Cardiac muscle cell (in vitro differentiated cells and primary cell): ENCODE results near the gene TRIM15. TPM values are rescaled to one million over a fixed set of nuclear protein-coding genes. Genes with fewer than 3 reads are reported as not detected.

Experiments used
- DNase-seq, 2 donors: peaks; one replicate each; pipeline versions ENCODE4 v3.0.0 to v3.0.0-alpha.2; 2010 to 2017; ENCODE audit warnings: low read depth in 1 of 2, low spot score in 1 of 2
- H3K27ac ChIP-seq: fragments of 200-600 bp; sonication (generic); 2 replicates; pipeline ENCODE4 v1.5.1; 2016
- H3K27me3 ChIP-seq: fragments of 200-600 bp; sonication (generic); 2 replicates; pipeline ENCODE4 v1.6.0; 2016; ENCODE audit warnings: control low read depth
- H3K36me3 ChIP-seq: fragments of 200-600 bp; sonication (generic); 2 replicates; pipeline ENCODE4 v1.5.1; 2016; ENCODE audit warnings: control low read depth
- H3K4me1 ChIP-seq: fragments of 200-600 bp; sonication (generic); 2 replicates; pipeline ENCODE4 v1.8.1; 2017; ENCODE audit warnings: low read depth, mild to moderate bottlenecking, mixed run types
- H3K4me3 ChIP-seq: fragments of 200-600 bp; sonication (generic); 2 replicates; pipeline ENCODE4 v1.5.1; 2016; ENCODE audit warnings: mild to moderate bottlenecking
- H3K9me3 ChIP-seq: fragments of 200-600 bp; sonication (generic); 2 replicates; pipeline ENCODE4 v1.5.1; 2017; ENCODE audit warnings: low read depth, mild to moderate bottlenecking, control low read depth
- polyA plus RNA-seq: library from polyadenylated mRNA; unstranded; fragments of >200 nt; fragmentation: Nextera tagmentation; extraction: Ambion mirVana; gene quantifications from 2 replicates; pipeline ENCODE4 v1.2.1, GENCODE V29; 2016
- total RNA-seq: library from RNA; depleted of rRNA; stranded (reverse); fragments of >200 nt; gene quantifications from 2 replicates; pipeline ENCODE4 v1.2.3, GENCODE V29; 2016
- TF ChIP-seq, protein P1 (sequence below): IDR thresholded peaks from 2 replicates; pipeline ENCODE4 v1.5.1; 2012; ENCODE audit warnings: low read depth, mild to moderate bottlenecking, low read length

The TRIM15 gene
- total and polyA plus RNA-seq, 2 experiments from 2014 or later, result not detected

- Histone ChIP-seq H3K36me3 (no peaks in the 10 kb centered on the region), H3K4me3 (no peak overlapping the region), H3K27me3 (no peaks in the 10 kb centered on the region), H3K9me3 (no peaks in the 10 kb centered on the region), H3K4me1 (no peaks in the 10 kb centered on the region), H3K27ac (no peak overlapping the region)
- DNase-seq, result no peak
- TF ChIP-seq, protein P1, sequence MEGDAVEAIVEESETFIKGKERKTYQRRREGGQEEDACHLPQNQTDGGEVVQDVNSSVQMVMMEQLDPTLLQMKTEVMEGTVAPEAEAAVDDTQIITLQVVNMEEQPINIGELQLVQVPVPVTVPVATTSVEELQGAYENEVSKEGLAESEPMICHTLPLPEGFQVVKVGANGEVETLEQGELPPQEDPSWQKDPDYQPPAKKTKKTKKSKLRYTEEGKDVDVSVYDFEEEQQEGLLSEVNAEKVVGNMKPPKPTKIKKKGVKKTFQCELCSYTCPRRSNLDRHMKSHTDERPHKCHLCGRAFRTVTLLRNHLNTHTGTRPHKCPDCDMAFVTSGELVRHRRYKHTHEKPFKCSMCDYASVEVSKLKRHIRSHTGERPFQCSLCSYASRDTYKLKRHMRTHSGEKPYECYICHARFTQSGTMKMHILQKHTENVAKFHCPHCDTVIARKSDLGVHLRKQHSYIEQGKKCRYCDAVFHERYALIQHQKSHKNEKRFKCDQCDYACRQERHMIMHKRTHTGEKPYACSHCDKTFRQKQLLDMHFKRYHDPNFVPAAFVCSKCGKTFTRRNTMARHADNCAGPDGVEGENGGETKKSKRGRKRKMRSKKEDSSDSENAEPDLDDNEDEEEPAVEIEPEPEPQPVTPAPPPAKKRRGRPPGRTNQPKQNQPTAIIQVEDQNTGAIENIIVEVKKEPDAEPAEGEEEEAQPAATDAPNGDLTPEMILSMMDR, result no peak
Measured at GRCh38 chr6:30194797-30195690, 31.7 kb downstream of the TRIM15 start.

GRCh38 chr6:30195951-30196350 lies 32.6 kb downstream of the TRIM15 start:
- Histone ChIP-seq H3K4me1 (no peaks in the 10 kb centered on the region), H3K27ac (no peak overlapping the region), H3K27me3 (no peaks in the 10 kb centered on the region), H3K4me3 (no peak overlapping the region), H3K9me3 (no peaks in the 10 kb centered on the region), H3K36me3 (peaks cover 4% of the 10 kb centered on the region)
- TF ChIP-seq, protein P1, result no peak
- DNase-seq, result no peak

DNA sequence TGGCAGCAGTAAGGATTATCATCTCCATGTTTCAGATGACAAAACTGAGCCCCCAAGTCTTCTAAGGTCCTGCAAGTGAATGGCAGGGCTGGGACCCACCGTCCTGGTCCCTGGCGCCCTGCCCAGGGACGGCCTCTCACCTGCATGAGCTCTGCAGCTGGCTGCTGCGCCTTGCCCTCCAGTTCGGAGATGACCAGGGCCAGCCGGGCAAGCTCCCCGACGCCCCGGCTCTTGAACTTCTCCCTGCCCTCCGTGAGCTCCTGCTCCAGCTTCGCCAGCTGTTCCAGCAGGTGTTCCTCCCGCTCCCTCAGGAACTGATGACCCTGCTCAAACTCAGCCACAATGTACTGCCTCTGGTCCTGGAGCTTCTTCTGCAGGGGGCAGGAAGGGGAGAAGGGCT lies 33.0 kb downstream of the TRIM15 start:
- TF ChIP-seq, protein P1, result no peak
- no peaks in the 10 kb centered on the region for H3K4me1 ChIP-seq
- no peaks in the 10 kb centered on the region for H3K9me3 ChIP-seq
- H3K36me3 ChIP-seq, result peaks cover 4% of the 10 kb centered on the region
- H3K27ac ChIP-seq, result no peak overlapping the region
- no peak overlapping the region for H3K4me3 ChIP-seq
- DNase-seq, result no peak
- H3K27me3 ChIP-seq, result no peaks in the 10 kb centered on the region

- no peak overlapping the region for H3K4me3 ChIP-seq
- no peaks in the 10 kb centered on the region for H3K4me1 ChIP-seq
- TF ChIP-seq, protein P1, result no peak
- no peak for DNase-seq
- H3K36me3 ChIP-seq, result peaks cover 4% of the 10 kb centered on the region
- H3K9me3 ChIP-seq, result no peaks in the 10 kb centered on the region
- no peak overlapping the region for H3K27ac ChIP-seq
- H3K27me3 ChIP-seq, result no peaks in the 10 kb centered on the region
Measured at GRCh38 chr6:30198166-30199084, 35.1 kb downstream of the TRIM15 start.

GRCh38 chr6:30200551-30201281 lies 37.4 kb downstream of the TRIM15 start:
- TF ChIP-seq, protein P1, result no peak
- no peaks in the 10 kb centered on the region for H3K27me3 ChIP-seq

More at GRCh38 chr6:30200551-30201281, 37.4 kb downstream of the TRIM15 start:
- Histone ChIP-seq H3K36me3 (peaks cover 4% of the 10 kb centered on the region), H3K4me1 (no peaks in the 10 kb centered on the region), H3K9me3 (no peaks in the 10 kb centered on the region), H3K4me3 (no peak overlapping the region), H3K27ac (no peak overlapping the region)
- DNase-seq, result no peak
